Lung (tissue), 12 donors: Measurements from ENCODE around the gene LIPG. TPM values are rescaled to one million over a fixed set of nuclear protein-coding genes. Genes with fewer than 3 reads are reported as not detected.

Experiments
- ATAC-seq: fragments of 200-7000 bp; cut with Tn5 transposase; one replicate; pipeline ENCODE4 v1.9.1; 2020; ENCODE audit warnings: moderate number of reproducible peaks; ENCODE audit not compliant: insufficient read depth, low FRiP score
- DNase-seq, 3 donors: peaks; one replicate each; pipeline ENCODE4 v3.0.0-alpha.2; 2013 to 2017
- H3K27ac ChIP-seq, 2 donors: one replicate each; pipeline ENCODE4 v1.5.1; 2013; ENCODE audit warnings: mild to moderate bottlenecking in 2 of 2, moderate library complexity in 2 of 2, control low read depth in 1 of 2, inconsistent platforms in 1 of 2, low read depth in 1 of 2, low read length in 1 of 2
- H3K27me3 ChIP-seq, 3 donors: one replicate each; pipeline ENCODE4 v1.5.1; 2013; ENCODE audit warnings: low read length in 2 of 3; ENCODE audit not compliant: control insufficient read depth in 3 of 3, insufficient read depth in 3 of 3
- H3K36me3 ChIP-seq, 4 donors: one replicate each; pipeline ENCODE4 v1.5.1; 2013; ENCODE audit warnings: low read length in 4 of 4, mild to moderate bottlenecking in 1 of 4, moderate library complexity in 1 of 4; ENCODE audit not compliant: control insufficient read depth in 4 of 4, insufficient read depth in 4 of 4
- H3K4me1 ChIP-seq, 5 donors: one replicate each; pipeline ENCODE4 v1.5.1; 2013; ENCODE audit warnings: low read length in 5 of 5, mild to moderate bottlenecking in 2 of 5, moderate library complexity in 1 of 5; ENCODE audit not compliant: control insufficient read depth in 5 of 5, insufficient read depth in 5 of 5
- H3K4me3 ChIP-seq: one replicate; pipeline ENCODE4 v1.5.1; 2013; ENCODE audit warnings: mild to moderate bottlenecking, control low read depth, moderate library complexity
- H3K9ac ChIP-seq, 2 donors: one replicate each; pipeline ENCODE4 v1.5.1; 2013; ENCODE audit warnings: low read length in 2 of 2, control low read depth in 1 of 2; ENCODE audit not compliant: insufficient read depth in 1 of 2
- H3K9me3 ChIP-seq, 4 donors: one replicate each; pipeline ENCODE4 v1.5.1; 2013; ENCODE audit warnings: low read length in 3 of 4, mild to moderate bottlenecking in 1 of 4, moderate library complexity in 1 of 4; ENCODE audit not compliant: control insufficient read depth in 4 of 4, insufficient read depth in 3 of 4
- WGBS, 2 donors: extraction: QIAGEN DNeasy Blood & Tissue Kit; methylation state at CpG; one replicate each; pipeline ENCODE4 v1.1.7; 2013; 5-methylcytosine and 5-hydroxymethylcytosine counted together
- polyA plus RNA-seq, 2 donors: library from polyadenylated mRNA; stranded (reverse); fragments of 200-250 nt; gene quantifications; one replicate each; pipeline ENCODE4 v1.2.1, GENCODE V29; 2013
- total RNA-seq, 2 donors: library from RNA; depleted of rRNA in 1 of 2; stranded (reverse); fragments of >200 nt in 1 of 2; gene quantifications; one replicate each; pipeline ENCODE4 v1.2.1, GENCODE V29; 2014 to 2021
- TF ChIP-seq, protein P1 (sequence below): IDR thresholded peaks from 2 replicates; pipeline ENCODE4 v1.5.1; 2012; ENCODE audit warnings: mild to moderate bottlenecking; ENCODE audit errors: control extremely low read depth, extremely low read depth
- donor health status: control.
- donor health status: control.
- donor health status: Bipolar disorder and iron deficiency.
- donor health status: healthy.
- donor health status: DM: yes; HTN: yes; CAD: no.

Gene LIPG
- total and polyA plus RNA-seq, 4 donors: 3.7 to 93.9 (median 9.7) TPM

DNA sequence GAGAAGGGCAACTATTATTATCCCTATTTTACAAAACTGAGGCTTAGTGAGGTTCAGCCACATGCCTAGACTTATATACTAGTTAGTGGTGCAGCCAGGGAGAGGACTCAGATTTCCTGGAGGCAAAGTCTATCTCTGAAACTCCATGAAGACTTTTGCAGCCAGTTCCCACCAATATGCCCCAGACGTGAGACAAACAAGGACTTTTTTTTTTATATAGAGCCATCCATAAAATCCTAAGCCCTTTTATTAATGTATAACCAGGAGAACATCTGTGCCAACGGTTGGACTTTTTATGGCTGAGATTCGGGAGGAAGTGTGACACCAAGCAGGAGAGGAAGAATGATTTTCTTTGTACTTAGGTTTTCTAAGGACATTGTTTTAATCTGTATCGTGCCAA, 29.9 kb downstream of the LIPG start:
- H3K9me3 ChIP-seq: no peaks in the 10 kb centered on the region
- DNase-seq (no peak), ATAC-seq (no peak)
- H3K4me3 ChIP-seq: no peak overlapping the region
- no peak overlapping the region for H3K9ac ChIP-seq
- no peaks in the 10 kb centered on the region for H3K27me3 ChIP-seq
- no peaks in the 10 kb centered on the region for H3K4me1 ChIP-seq
- H3K36me3 ChIP-seq: peaks cover 0 to 4% (median 0%) of the 10 kb centered on the region in 4 donors
- 44 to 53% methylated on average over 4 of the region's 4 CpGs for WGBS, 2 donors
- TF ChIP-seq, protein P1, sequence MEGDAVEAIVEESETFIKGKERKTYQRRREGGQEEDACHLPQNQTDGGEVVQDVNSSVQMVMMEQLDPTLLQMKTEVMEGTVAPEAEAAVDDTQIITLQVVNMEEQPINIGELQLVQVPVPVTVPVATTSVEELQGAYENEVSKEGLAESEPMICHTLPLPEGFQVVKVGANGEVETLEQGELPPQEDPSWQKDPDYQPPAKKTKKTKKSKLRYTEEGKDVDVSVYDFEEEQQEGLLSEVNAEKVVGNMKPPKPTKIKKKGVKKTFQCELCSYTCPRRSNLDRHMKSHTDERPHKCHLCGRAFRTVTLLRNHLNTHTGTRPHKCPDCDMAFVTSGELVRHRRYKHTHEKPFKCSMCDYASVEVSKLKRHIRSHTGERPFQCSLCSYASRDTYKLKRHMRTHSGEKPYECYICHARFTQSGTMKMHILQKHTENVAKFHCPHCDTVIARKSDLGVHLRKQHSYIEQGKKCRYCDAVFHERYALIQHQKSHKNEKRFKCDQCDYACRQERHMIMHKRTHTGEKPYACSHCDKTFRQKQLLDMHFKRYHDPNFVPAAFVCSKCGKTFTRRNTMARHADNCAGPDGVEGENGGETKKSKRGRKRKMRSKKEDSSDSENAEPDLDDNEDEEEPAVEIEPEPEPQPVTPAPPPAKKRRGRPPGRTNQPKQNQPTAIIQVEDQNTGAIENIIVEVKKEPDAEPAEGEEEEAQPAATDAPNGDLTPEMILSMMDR: no peak
- H3K27ac ChIP-seq: no peak overlapping the region

DNA sequence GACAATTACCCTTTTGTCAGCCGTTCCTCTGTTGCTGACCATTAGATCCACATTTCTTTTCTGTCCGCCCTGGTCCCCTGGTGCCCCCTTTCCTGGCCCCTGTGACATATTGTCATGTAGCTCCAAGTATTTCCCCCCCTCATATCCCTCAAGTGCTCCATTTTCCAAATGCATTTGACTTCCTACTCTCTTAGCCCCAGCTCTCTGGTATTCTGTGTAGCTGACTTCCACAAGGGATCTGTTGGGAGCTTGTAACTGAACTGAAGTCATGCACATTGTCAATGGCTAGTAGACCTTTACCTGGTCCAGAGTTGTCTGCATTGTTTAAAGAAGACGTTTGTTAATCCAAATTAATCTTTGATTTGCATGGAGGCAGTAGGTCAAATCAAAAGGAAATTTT, 34.8 kb downstream of the LIPG start:
- Histone ChIP-seq H3K27me3 (no peaks in the 10 kb centered on the region), H3K9me3 (no peaks in the 10 kb centered on the region), H3K9ac (no peak overlapping the region), H3K27ac (no peak overlapping the region), H3K4me1 (no peaks in the 10 kb centered on the region), H3K4me3 (no peak overlapping the region), H3K36me3 (no peaks in the 10 kb centered on the region)
- TF ChIP-seq, protein P1: no peak
- 81 to 86% methylated on average over 3 of the region's 3 CpGs for WGBS, 2 donors
- ATAC-seq (no peak), DNase-seq (no peak)

DNA sequence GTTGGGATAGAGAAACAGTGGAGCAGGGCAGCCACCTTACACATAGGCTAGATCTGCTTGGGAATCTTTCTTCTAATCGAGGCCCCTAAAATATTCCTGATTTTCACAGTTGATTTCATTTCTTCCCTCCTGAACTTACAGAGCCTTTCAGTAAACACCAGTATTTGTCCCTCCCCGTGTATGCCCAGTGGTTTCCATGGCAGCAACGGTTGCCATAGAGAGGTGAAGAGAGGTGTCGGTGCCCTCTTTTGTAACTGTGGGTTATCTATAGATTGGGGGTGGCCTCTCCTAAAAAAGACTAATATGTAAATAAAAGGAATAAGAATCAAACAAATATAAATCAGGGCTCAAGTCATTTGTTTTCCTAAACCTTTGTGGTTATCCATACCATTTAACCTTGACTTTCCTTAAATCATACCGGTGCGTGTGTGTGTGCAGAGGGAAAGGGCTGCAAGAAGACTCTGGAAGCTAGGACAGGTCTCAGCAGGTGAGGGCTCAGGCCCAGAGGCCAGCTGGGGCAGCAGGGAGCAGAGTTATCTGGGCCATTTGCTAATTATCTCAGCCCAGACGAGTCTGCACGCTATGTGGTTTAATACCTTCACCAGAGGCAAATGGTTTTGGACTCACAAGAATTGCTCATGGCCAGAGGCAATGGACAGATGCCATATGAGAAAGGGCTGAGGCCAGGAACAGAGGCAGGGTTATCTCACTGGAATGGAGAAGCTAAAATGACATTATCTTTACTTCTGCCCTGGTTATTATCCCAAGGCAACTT, 35.5 kb downstream of the LIPG start:
- 69 to 81% methylated on average over 8 of the region's 8 CpGs for WGBS, 2 donors
- ATAC-seq: no peak
- H3K27ac ChIP-seq: no peak overlapping the region
- no peaks in the 10 kb centered on the region for H3K27me3 ChIP-seq
- H3K9ac ChIP-seq: no peak overlapping the region
- no peaks in the 10 kb centered on the region for H3K4me1 ChIP-seq
- TF ChIP-seq, protein P1: no peak
- H3K9me3 ChIP-seq: no peaks in the 10 kb centered on the region
- H3K36me3 ChIP-seq: no peaks in the 10 kb centered on the region
- H3K4me3 ChIP-seq: no peak overlapping the region
- no peak for DNase-seq
